A549 (cell line): ENCODE data around the gene TAF1B.

Source experiments
- CTCF ChIP-seq: fragments of >200 bp; sonication (Bioruptor Twin); formaldehyde crosslinking; IDR thresholded peaks from 3 replicates; pipeline ENCODE4 v1.5.1; 2016
- HDAC2 ChIP-seq: fragments of 200-600 bp; sonication (generic); IDR thresholded peaks from 2 replicates; pipeline ENCODE4 v1.6.1; 2016
- KDM1A ChIP-seq: fragments of 200-600 bp; sonication (generic); IDR thresholded peaks from 2 replicates; pipeline ENCODE4 v1.6.1; 2016; ENCODE audit warnings: low read depth, mild to moderate bottlenecking

- TF ChIP-seq KDM1A (no peak), CTCF (no peak), HDAC2 (no peak)
Measured at GRCh38 chr2:9895669-9896590, 52.7 kb downstream of the TAF1B start.
